ENCODE measurements around the gene TRAF6. TPM values are rescaled to one million over a fixed set of nuclear protein-coding genes. Genes with fewer than 3 reads are reported as not detected.
A peak's percentile ranks its signal among the peaks of the same experiment; 100 is the strongest.

Gene TRAF6
- total RNA-seq, 2 donors from 2014 or later, result 7.5 to 9.2 TPM

GRCh38 chr11:36550385-36551115 is 40.5 kb upstream of the TRAF6 start:
- H3K4me3 ChIP-seq, result no peak overlapping the region
- no peaks in the 10 kb centered on the region for H3K27me3 ChIP-seq
- WGBS, 2 donors, result 10 to 16% methylated on average over 1 of the region's 1 CpG
- no peaks in the 10 kb centered on the region for H3K9me3 ChIP-seq
- ATAC-seq, result no peak
- no peak for DNase-seq
- intact Hi-C loops (cut with DNase I), result no loop called here
- TF ChIP-seq POLR2A (IDR thresholded peaks at IDR 0.05), result no peak
- no peak for TF ChIP-seq CTCF (IDR thresholded peaks at IDR 0.05)
- H3K4me1 ChIP-seq, result no peaks in the 10 kb centered on the region
- H3K36me3 ChIP-seq (replicated peaks in 1 of 2; ENCODE audit: insufficient read depth in 1 of 2, low read depth in 2 of 2), result no peaks in the 10 kb centered on the region
- H3K27ac ChIP-seq, result no peak overlapping the region

GRCh38 chr11:36540998-36541397 is 30.9 kb upstream of the TRAF6 start:
- DNase-seq (peak; percentile 18 to 55 (median 44)), ATAC-seq (peak; percentile 74)
- Histone ChIP-seq H3K27me3 (no peaks in the 10 kb centered on the region), H3K4me3 (no peak overlapping the region), H3K9me3 (no peaks in the 10 kb centered on the region), H3K4me1 (no peaks in the 10 kb centered on the region), H3K27ac (no peak overlapping the region), H3K36me3 (replicated peaks in 1 of 2; ENCODE audit: insufficient read depth in 1 of 2, low read depth in 2 of 2) (no peaks in the 10 kb centered on the region)
- no peak for TF ChIP-seq POLR2A (IDR thresholded peaks at IDR 0.05)
- TF ChIP-seq CTCF (IDR thresholded peaks at IDR 0.05), result peak in 3 of 7 experiments; percentile 41 to 45 (median 42)
- WGBS, 2 donors, result 14% methylated on average over 6 of the region's 6 CpGs
- intact Hi-C loops (cut with DNase I), result no loop called here

- no peak overlapping the region for H3K4me3 ChIP-seq
- WGBS, 2 donors, result 69 to 70% methylated on average over 3 of the region's 3 CpGs
- intact Hi-C loops (cut with DNase I), result no loop called here
- H3K27ac ChIP-seq, result no peak overlapping the region
- DNase-seq, result no peak
- H3K36me3 ChIP-seq (replicated peaks in 1 of 2; ENCODE audit: insufficient read depth in 1 of 2, low read depth in 2 of 2), result no peaks in the 10 kb centered on the region
- no peak for ATAC-seq
- no peaks in the 10 kb centered on the region for H3K27me3 ChIP-seq
- no peaks in the 10 kb centered on the region for H3K9me3 ChIP-seq
- H3K4me1 ChIP-seq, result no peaks in the 10 kb centered on the region
- TF ChIP-seq POLR2A (IDR thresholded peaks at IDR 0.05) (no peak), CTCF (IDR thresholded peaks at IDR 0.05) (no peak)
Observed at GRCh38 chr11:36534276-36534840, 24.3 kb upstream of the TRAF6 start.

GRCh38 chr11:36532941-36533601 is 23.0 kb upstream of the TRAF6 start:
- DNase-seq (no peak), ATAC-seq (no peak)
- intact Hi-C loops (cut with DNase I), result no loop called here
- TF ChIP-seq POLR2A (IDR thresholded peaks at IDR 0.05), result no peak
- TF ChIP-seq CTCF (IDR thresholded peaks at IDR 0.05), result no peak
- Histone ChIP-seq H3K27ac (no peak overlapping the region), H3K4me1 (no peaks in the 10 kb centered on the region), H3K36me3 (replicated peaks in 1 of 2; ENCODE audit: insufficient read depth in 1 of 2, low read depth in 2 of 2) (no peaks in the 10 kb centered on the region), H3K9me3 (no peaks in the 10 kb centered on the region), H3K27me3 (no peaks in the 10 kb centered on the region), H3K4me3 (no peak overlapping the region)
- WGBS, 2 donors, result 56 to 60% methylated on average over 8 of the region's 8 CpGs

Data from body of pancreas (tissue), 4 donors.